Superior temporal gyrus (tissue), 1 donor: ENCODE measurements around the gene NXPE2.

Experiments
- DNase-seq: peaks from one replicate; pipeline ENCODE4 v3.0.0-alpha.2; 2016; ENCODE audit errors: extremely low spot score

NXPE2 gene

DNA sequence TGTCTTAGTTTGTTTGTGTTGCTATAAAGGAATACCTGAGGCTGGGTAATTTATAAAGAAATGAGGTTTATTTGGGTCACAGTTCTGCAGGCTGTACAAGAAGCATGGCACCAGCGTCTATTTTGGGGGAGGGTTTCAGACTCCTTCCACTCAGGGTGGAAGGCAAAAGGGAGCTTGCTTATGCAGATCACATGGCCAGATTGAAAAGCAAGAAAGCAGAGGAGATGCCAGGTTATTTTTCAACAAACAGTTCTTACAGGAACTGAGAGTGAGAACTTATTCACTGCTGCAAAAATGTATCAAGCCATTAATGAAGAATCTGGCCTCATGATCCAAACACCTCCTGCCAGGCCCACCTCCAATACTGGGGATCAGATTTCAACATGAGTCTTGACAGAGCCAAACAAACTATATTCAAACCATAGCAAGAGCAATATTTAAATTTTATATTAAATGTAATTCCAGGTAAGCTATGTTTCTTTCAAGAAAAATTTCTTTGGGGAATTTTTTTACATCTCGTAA lies 66.9 kb downstream of the NXPE2 start:
- no peak for DNase-seq

DNA sequence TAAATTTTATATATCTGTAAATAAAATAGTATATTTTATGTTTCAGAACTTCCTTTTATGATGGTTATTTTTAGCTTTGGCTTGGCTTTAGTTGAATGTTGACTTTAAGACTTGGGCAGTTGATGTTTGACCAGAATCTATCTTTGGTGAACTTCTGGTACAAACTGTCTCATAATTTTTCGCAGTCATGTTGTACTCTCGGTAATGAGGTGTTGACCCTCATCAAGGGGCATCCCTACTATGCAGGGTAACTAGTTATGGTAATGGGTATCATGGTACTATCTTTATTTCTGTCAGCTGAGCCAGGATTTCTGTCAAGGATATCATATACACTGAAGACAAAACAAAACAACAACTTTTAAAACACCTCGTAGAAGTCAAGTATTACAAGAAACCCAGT lies 67.7 kb downstream of the NXPE2 start:
- DNase-seq, result no peak
